ENCODE data around the gene MAF. TPM values are rescaled to one million over a fixed set of nuclear protein-coding genes. Genes with fewer than 3 reads are reported as not detected.

The MAF gene
- total RNA-seq, 2 donors from 2014 or later = 12.3 to 21.1 TPM

- intact Hi-C loops (cut with DNase I) = no loop called here
- Histone ChIP-seq H3K4me1 (no peaks in the 10 kb centered on the region), H3K9me3 (no peaks in the 10 kb centered on the region), H3K27ac (no peak overlapping the region), H3K36me3 (no peaks in the 10 kb centered on the region), H3K27me3 (no peaks in the 10 kb centered on the region), H3K9ac (ENCODE audit: low read depth in 2 of 2, low read length in 2 of 2) (no peak overlapping the region), H3K4me3 (no peak overlapping the region)
- TF ChIP-seq, protein P1, sequence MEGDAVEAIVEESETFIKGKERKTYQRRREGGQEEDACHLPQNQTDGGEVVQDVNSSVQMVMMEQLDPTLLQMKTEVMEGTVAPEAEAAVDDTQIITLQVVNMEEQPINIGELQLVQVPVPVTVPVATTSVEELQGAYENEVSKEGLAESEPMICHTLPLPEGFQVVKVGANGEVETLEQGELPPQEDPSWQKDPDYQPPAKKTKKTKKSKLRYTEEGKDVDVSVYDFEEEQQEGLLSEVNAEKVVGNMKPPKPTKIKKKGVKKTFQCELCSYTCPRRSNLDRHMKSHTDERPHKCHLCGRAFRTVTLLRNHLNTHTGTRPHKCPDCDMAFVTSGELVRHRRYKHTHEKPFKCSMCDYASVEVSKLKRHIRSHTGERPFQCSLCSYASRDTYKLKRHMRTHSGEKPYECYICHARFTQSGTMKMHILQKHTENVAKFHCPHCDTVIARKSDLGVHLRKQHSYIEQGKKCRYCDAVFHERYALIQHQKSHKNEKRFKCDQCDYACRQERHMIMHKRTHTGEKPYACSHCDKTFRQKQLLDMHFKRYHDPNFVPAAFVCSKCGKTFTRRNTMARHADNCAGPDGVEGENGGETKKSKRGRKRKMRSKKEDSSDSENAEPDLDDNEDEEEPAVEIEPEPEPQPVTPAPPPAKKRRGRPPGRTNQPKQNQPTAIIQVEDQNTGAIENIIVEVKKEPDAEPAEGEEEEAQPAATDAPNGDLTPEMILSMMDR (IDR thresholded peaks at IDR 0.05) = no peak
- DNase-seq = no peak
Measured at GRCh38 chr16:79623824-79624223, 23.3 kb upstream of the MAF start.

GRCh38 chr16:79623062-79623461 is 22.5 kb upstream of the MAF start:
- Histone ChIP-seq H3K27me3 (no peaks in the 10 kb centered on the region), H3K9me3 (no peaks in the 10 kb centered on the region), H3K36me3 (no peaks in the 10 kb centered on the region), H3K4me1 (no peaks in the 10 kb centered on the region), H3K4me3 (no peak overlapping the region), H3K27ac (no peak overlapping the region), H3K9ac (ENCODE audit: low read depth in 2 of 2, low read length in 2 of 2) (no peak overlapping the region)
- intact Hi-C loops (cut with DNase I) = no loop called here
- TF ChIP-seq, protein P1 (IDR thresholded peaks at IDR 0.05) = no peak
- no peak for DNase-seq

- Histone ChIP-seq H3K9me3 (no peaks in the 10 kb centered on the region), H3K9ac (ENCODE audit: low read depth in 2 of 2, low read length in 2 of 2) (no peak overlapping the region), H3K36me3 (no peaks in the 10 kb centered on the region), H3K4me3 (no peak overlapping the region), H3K27ac (no peak overlapping the region), H3K27me3 (no peaks in the 10 kb centered on the region), H3K4me1 (no peaks in the 10 kb centered on the region)
- intact Hi-C loops (cut with DNase I) = no loop called here
- no peak for DNase-seq
- TF ChIP-seq, protein P1 (IDR thresholded peaks at IDR 0.05) = no peak
Measured at GRCh38 chr16:79621027-79621426, 20.5 kb upstream of the MAF start.

GRCh38 chr16:79618692-79619050 is 18.1 kb upstream of the MAF start:
- Histone ChIP-seq H3K9ac (ENCODE audit: low read depth in 2 of 2, low read length in 2 of 2) (no peak overlapping the region), H3K9me3 (no peaks in the 10 kb centered on the region), H3K4me1 (no peaks in the 10 kb centered on the region), H3K27ac (no peak overlapping the region), H3K27me3 (no peaks in the 10 kb centered on the region), H3K4me3 (no peak overlapping the region), H3K36me3 (no peaks in the 10 kb centered on the region)
- intact Hi-C loops (cut with DNase I) = no loop called here
- TF ChIP-seq, protein P1 (IDR thresholded peaks at IDR 0.05) = no peak
- no peak for DNase-seq

- TF ChIP-seq, protein P1 (IDR thresholded peaks at IDR 0.05) = no peak
- Histone ChIP-seq H3K27ac (no peak overlapping the region), H3K27me3 (no peaks in the 10 kb centered on the region), H3K4me3 (no peak overlapping the region), H3K4me1 (no peaks in the 10 kb centered on the region), H3K9me3 (no peaks in the 10 kb centered on the region), H3K9ac (ENCODE audit: low read depth in 2 of 2, low read length in 2 of 2) (no peak overlapping the region), H3K36me3 (no peaks in the 10 kb centered on the region)
- intact Hi-C loops (cut with DNase I) = no loop called here
- no peak for DNase-seq
Measured at GRCh38 chr16:79618041-79618691, 17.6 kb upstream of the MAF start.
